Natural killer cell (primary cell): Measurements from ENCODE around the gene NAA15. TPM values are rescaled to one million over a fixed set of nuclear protein-coding genes. Genes with fewer than 3 reads are reported as not detected.
"Not testable (repeated sequence)": the region's sequence is repeated elsewhere in the genome, so short reads cannot be mapped to it uniquely, and the experiment has no call there.

Experiments
- ATAC-seq, 3 donors: fragments of 150-1000 bp in 2 of 3; fragments of 200-7000 bp in 1 of 3; cut with Tn5 transposase; 1 replicate in 1 of 3; 2 replicates in 2 of 3; pipeline ENCODE4 v1.10.0; 2021; ENCODE audit warnings: mild to moderate bottlenecking in 2 of 3, moderate library complexity in 2 of 3
- DNase-seq, 2 donors: peaks; one replicate each; pipeline versions ENCODE4 v3.0.0 to v3.0.0-alpha.2; 2013 to 2021; ENCODE audit warnings: mixed read lengths in 1 of 2
- H3K27ac ChIP-seq: one replicate; pipeline ENCODE4 v1.5.1; 2013; ENCODE audit warnings: mild to moderate bottlenecking, low read length
- H3K27me3 ChIP-seq: one replicate; pipeline ENCODE4 v1.6.1; 2013; ENCODE audit warnings: low read length; ENCODE audit not compliant: control insufficient read depth, insufficient read depth
- H3K36me3 ChIP-seq: one replicate; pipeline ENCODE4 v1.6.1; 2013; ENCODE audit warnings: low read length; ENCODE audit not compliant: control insufficient read depth, insufficient read depth
- H3K4me1 ChIP-seq: one replicate; pipeline ENCODE4 v1.6.1; 2013; ENCODE audit warnings: low read length; ENCODE audit not compliant: control insufficient read depth, insufficient read depth
- H3K4me3 ChIP-seq: one replicate; pipeline ENCODE4 v1.5.1; 2013; ENCODE audit warnings: low read length
- H3K9me3 ChIP-seq: one replicate; pipeline ENCODE4 v1.6.1; 2013; ENCODE audit warnings: low read length; ENCODE audit not compliant: control insufficient read depth, insufficient read depth
- H3K27ac Mint-ChIP-seq, 2 donors: one replicate each; pipeline ENCODE4 v1.8.0; 2022; ENCODE audit warnings: mild to moderate bottlenecking in 2 of 2, mixed read lengths in 2 of 2, moderate library complexity in 1 of 2
- H3K27me3 Mint-ChIP-seq, 2 donors: one replicate each; pipeline ENCODE4 v1.8.0; 2022; ENCODE audit warnings: low read depth in 2 of 2, mixed read lengths in 2 of 2
- H3K36me3 Mint-ChIP-seq: one replicate; pipeline ENCODE4 v1.8.0; 2022; ENCODE audit warnings: mixed read lengths
- H3K4me1 Mint-ChIP-seq, 2 donors: one replicate each; pipeline ENCODE4 v1.8.0; 2022; ENCODE audit warnings: mixed read lengths in 2 of 2
- H3K4me3 Mint-ChIP-seq: one replicate; pipeline ENCODE4 v1.8.0; 2022; ENCODE audit warnings: mild to moderate bottlenecking, moderate library complexity, mixed read lengths
- H3K9me3 Mint-ChIP-seq, 2 donors: one replicate each; pipeline ENCODE4 v1.8.0; 2022; ENCODE audit warnings: mixed read lengths in 2 of 2
- CTCF ChIP-seq: fragments of 200-600 bp; IDR thresholded peaks from one replicate; pipeline ENCODE4 v1.8.0; 2022; ENCODE audit warnings: antibody characterized with exemption
- whole genome bisulfite sequencing: methylation state at CpG from one replicate; pipeline ENCODE4 v1.1.7; 2013; ENCODE audit warnings: missing lambda C conversion rate; ENCODE audit not compliant: insufficient coverage; 5-methylcytosine and 5-hydroxymethylcytosine counted together
- intact Hi-C: fragments of 100-400 bp; cut with micrococcal nuclease; formaldehyde crosslinking; loops from one replicate; pipeline ENCODE4 v1.14.2; 2022
- total RNA-seq, 4 donors: library from RNA; stranded (reverse); fragments of 120-200 nt in 1 of 4; gene quantifications; one replicate each; pipeline versions ENCODE4 v1.2.3 to v1.2.4, GENCODE V29; 2013 to 2022

The NAA15 gene
- total RNA-seq, 3 donors from 2014 or later (not counting 1 experiment from before 2014, with no cell fraction given), result 56.7 to 66.3 (median 61.9) TPM

GRCh38 chr4:139322541-139322940 is 21.2 kb downstream of the NAA15 start:
- H3K27ac Mint-ChIP-seq, H3K4me3 Mint-ChIP-seq, H3K36me3 Mint-ChIP-seq, ATAC-seq, intact Hi-C loops, H3K36me3 ChIP-seq, DNase-seq, H3K27ac ChIP-seq, H3K27me3 ChIP-seq, H3K9me3 Mint-ChIP-seq, H3K27me3 Mint-ChIP-seq, H3K4me3 ChIP-seq, H3K9me3 ChIP-seq: not testable (repeated sequence)
- WGBS, result 98% methylated on average over 6 of the region's 6 CpGs
- H3K4me1 ChIP-seq, result peaks cover 12% of the 10 kb centered on the region
- peaks cover 52 to 58% of the 10 kb centered on the region in 2 donors for H3K4me1 Mint-ChIP-seq

- 91% methylated on average over 5 of the region's 6 CpGs for WGBS
- H3K36me3 Mint-ChIP-seq, result no peaks in the 10 kb centered on the region
- TF ChIP-seq CTCF, result no peak
- H3K27me3 Mint-ChIP-seq, result no peaks in the 10 kb centered on the region
- intact Hi-C loops, result no loop called here
- DNase-seq (no peak), ATAC-seq (no peak)
- no peak overlapping the region for H3K4me3 ChIP-seq
- peaks cover 53 to 54% of the 10 kb centered on the region in 2 donors for H3K4me1 Mint-ChIP-seq
- H3K36me3 ChIP-seq, result peaks cover 4% of the 10 kb centered on the region
- H3K27ac ChIP-seq, result no peak overlapping the region
- H3K9me3 Mint-ChIP-seq, result no peaks in the 10 kb centered on the region
- H3K4me1 ChIP-seq, result peaks cover 12% of the 10 kb centered on the region
- H3K27me3 ChIP-seq, result no peaks in the 10 kb centered on the region
- H3K9me3 ChIP-seq, result no peaks in the 10 kb centered on the region
- H3K27ac Mint-ChIP-seq, result peak overlapping the region in 1 of 2 donors; percentile 59
- no peak overlapping the region for H3K4me3 Mint-ChIP-seq
Observed at GRCh38 chr4:139324620-139325019, 23.3 kb downstream of the NAA15 start.

- Mint-ChIP-seq H3K36me3 (no peaks in the 10 kb centered on the region), H3K27me3 (no peaks in the 10 kb centered on the region), H3K9me3 (no peaks in the 10 kb centered on the region), H3K4me3 (no peak overlapping the region), H3K27ac (peak overlapping the region; percentile 44 to 67), H3K4me1 (peaks cover 28 to 34% of the 10 kb centered on the region in 2 donors)
- Histone ChIP-seq H3K4me3 (no peak overlapping the region), H3K36me3 (peaks cover 7% of the 10 kb centered on the region), H3K9me3 (no peaks in the 10 kb centered on the region), H3K4me1 (peaks cover 4% of the 10 kb centered on the region), H3K27me3 (no peaks in the 10 kb centered on the region), H3K27ac (no peak overlapping the region)
- ATAC-seq (no peak), DNase-seq (no peak)
- 85% methylated on average over 3 of the region's 4 CpGs for whole genome bisulfite sequencing
- TF ChIP-seq CTCF, result no peak
- intact Hi-C loops, result no loop called here
Observed at GRCh38 chr4:139329665-139330200, 28.4 kb downstream of the NAA15 start.

- intact Hi-C loops, result no loop called here
- Histone ChIP-seq H3K4me3 (no peak overlapping the region), H3K4me1 (peaks cover 4% of the 10 kb centered on the region), H3K36me3 (peaks cover 9% of the 10 kb centered on the region), H3K27ac (no peak overlapping the region), H3K27me3 (no peaks in the 10 kb centered on the region), H3K9me3 (no peaks in the 10 kb centered on the region)
- Mint-ChIP-seq H3K9me3 (no peaks in the 10 kb centered on the region), H3K4me3 (no peak overlapping the region), H3K4me1 (peaks cover 23 to 34% of the 10 kb centered on the region in 2 donors), H3K27ac (peak overlapping the region; percentile 44 to 67), H3K27me3 (no peaks in the 10 kb centered on the region), H3K36me3 (no peaks in the 10 kb centered on the region)
- 89% methylated on average over 3 of the region's 3 CpGs for WGBS
- ATAC-seq (no peak), DNase-seq (no peak)
- no peak for TF ChIP-seq CTCF
Observed at GRCh38 chr4:139330283-139330682, 29.0 kb downstream of the NAA15 start.
